IPS-15b (cell line): ENCODE results near the gene NDUFS8.

Experiments
- H3K27me3 ChIP-seq: one replicate; pipeline ENCODE4 v1.6.1; 2013; ENCODE audit warnings: low read length; ENCODE audit not compliant: control insufficient read depth, insufficient read depth
- H3K36me3 ChIP-seq: one replicate; pipeline ENCODE4 v1.6.1; 2013; ENCODE audit warnings: low read length; ENCODE audit not compliant: control insufficient read depth, insufficient read depth
- H3K4me1 ChIP-seq: one replicate; pipeline ENCODE4 v1.6.1; 2013; ENCODE audit warnings: mild to moderate bottlenecking, low read length; ENCODE audit not compliant: control insufficient read depth, insufficient read depth
- H3K4me3 ChIP-seq: one replicate; pipeline ENCODE4 v1.5.1; 2013; ENCODE audit warnings: low read depth, low read length
- H3K9ac ChIP-seq: one replicate; pipeline ENCODE4 v1.6.1; 2013; ENCODE audit warnings: low read depth, mild to moderate bottlenecking, low read length
- H3K9me3 ChIP-seq: one replicate; pipeline ENCODE4 v1.6.1; 2013; ENCODE audit warnings: mild to moderate bottlenecking, low read length; ENCODE audit not compliant: control insufficient read depth, insufficient read depth

The NDUFS8 gene

GRCh38 chr11:68036141-68036716 is 5.7 kb downstream of the NDUFS8 start:
- Histone ChIP-seq H3K4me3 (no peak overlapping the region), H3K4me1 (peaks cover 7% of the 10 kb centered on the region), H3K27me3 (no peaks in the 10 kb centered on the region), H3K9ac (no peak overlapping the region), H3K9me3 (no peaks in the 10 kb centered on the region), H3K36me3 (peaks cover 24% of the 10 kb centered on the region)

- Histone ChIP-seq H3K9ac (no peak overlapping the region), H3K27me3 (no peaks in the 10 kb centered on the region), H3K4me3 (no peak overlapping the region), H3K4me1 (peaks cover 7% of the 10 kb centered on the region), H3K36me3 (peaks cover 24% of the 10 kb centered on the region), H3K9me3 (no peaks in the 10 kb centered on the region)
Measured at GRCh38 chr11:68036717-68037239, 6.3 kb downstream of the NDUFS8 start.

- peaks cover 7% of the 10 kb centered on the region for H3K4me1 ChIP-seq
- peaks cover 18% of the 10 kb centered on the region for H3K36me3 ChIP-seq
- H3K9me3 ChIP-seq: no peaks in the 10 kb centered on the region
- H3K4me3 ChIP-seq: no peak overlapping the region
- H3K27me3 ChIP-seq: no peaks in the 10 kb centered on the region
- H3K9ac ChIP-seq: no peak overlapping the region
Measured at GRCh38 chr11:68037411-68038225, 7.1 kb downstream of the NDUFS8 start.

- Histone ChIP-seq H3K9me3 (no peaks in the 10 kb centered on the region), H3K27me3 (no peaks in the 10 kb centered on the region), H3K9ac (peak overlapping the region; percentile 65), H3K4me3 (peak overlapping the region; percentile 50), H3K4me1 (peaks cover 7% of the 10 kb centered on the region), H3K36me3 (peaks cover 15% of the 10 kb centered on the region)
Measured at GRCh38 chr11:68038226-68038717, 7.8 kb downstream of the NDUFS8 start.

GRCh38 chr11:68038718-68039525 is 8.4 kb downstream of the NDUFS8 start, which contains the start of gene TCIRG1:
TCIRG1 (plus strand) TSS chr11:68039025; CDS start chr11:68041272, 2,247 bp downstream.
- Histone ChIP-seq H3K4me3 (peak within 1 kb of the TSS; percentile 50), H3K36me3 (peaks cover 9% of the 10 kb centered on the region), H3K9ac (peak within 1 kb of the TSS; percentile 65), H3K9me3 (no peaks in the 10 kb centered on the region), H3K27me3 (no peaks in the 10 kb centered on the region), H3K4me1 (peaks cover 7% of the 10 kb centered on the region)

GRCh38 chr11:68039526-68040086 is 9.1 kb downstream of the NDUFS8 start:
- Histone ChIP-seq H3K4me1 (peaks cover 7% of the 10 kb centered on the region), H3K4me3 (peak overlapping the region; percentile 50), H3K36me3 (peaks cover 5% of the 10 kb centered on the region), H3K9me3 (no peaks in the 10 kb centered on the region), H3K9ac (no peak overlapping the region), H3K27me3 (no peaks in the 10 kb centered on the region)

GRCh38 chr11:68040101-68040956 is 9.8 kb downstream of the NDUFS8 start:
- Histone ChIP-seq H3K9me3 (no peaks in the 10 kb centered on the region), H3K9ac (peak overlapping the region; percentile 47), H3K4me1 (peaks cover 7% of the 10 kb centered on the region), H3K36me3 (peaks cover 11% of the 10 kb centered on the region), H3K4me3 (no peak overlapping the region), H3K27me3 (no peaks in the 10 kb centered on the region)

GRCh38 chr11:68040957-68041591 is 10.6 kb downstream of the NDUFS8 start:
- Histone ChIP-seq H3K27me3 (no peaks in the 10 kb centered on the region), H3K9me3 (no peaks in the 10 kb centered on the region), H3K9ac (peak overlapping the region; percentile 47), H3K4me3 (no peak overlapping the region), H3K4me1 (peaks cover 7% of the 10 kb centered on the region), H3K36me3 (peaks cover 14% of the 10 kb centered on the region)

GRCh38 chr11:68041617-68042218 is 11.2 kb downstream of the NDUFS8 start:
- Histone ChIP-seq H3K4me1 (peaks cover 7% of the 10 kb centered on the region), H3K27me3 (no peaks in the 10 kb centered on the region), H3K9me3 (no peaks in the 10 kb centered on the region), H3K4me3 (no peak overlapping the region), H3K9ac (no peak overlapping the region), H3K36me3 (peaks cover 17% of the 10 kb centered on the region)
